Smooth muscle cell (in vitro differentiated cells): ENCODE measurements around the gene DMAC2L. TPM values are rescaled to one million over a fixed set of nuclear protein-coding genes. Genes with fewer than 3 reads are reported as not detected.

Source experiments
- DNase-seq: peaks from one replicate; lab custom pipeline; 2025; ENCODE audit not compliant: unreplicated experiment; lab: John Stamatoyannopoulos, UW
- H2AFZ ChIP-seq: fragments of 200-600 bp; sonication (generic); 2 replicates; pipeline ENCODE4 v1.6.0; 2016; ENCODE audit warnings: antibody characterized with exemption, low read depth, mild to moderate bottlenecking
- H3F3A ChIP-seq: fragments of 200-600 bp; sonication (generic); 2 replicates; pipeline ENCODE4 v1.6.0; 2017; ENCODE audit warnings: antibody characterized with exemption, low read depth
- H3K27ac ChIP-seq: fragments of 200-600 bp; sonication (generic); 2 replicates; pipeline ENCODE4 v1.5.1; 2016; ENCODE audit warnings: low read depth, mild to moderate bottlenecking
- H3K27me3 ChIP-seq: fragments of 200-600 bp; sonication (generic); 2 replicates; pipeline ENCODE4 v1.6.1; 2016; ENCODE audit warnings: low read depth, mild to moderate bottlenecking
- H3K36me3 ChIP-seq: fragments of 200-600 bp; sonication (generic); 2 replicates; pipeline ENCODE4 v1.5.1; 2016; ENCODE audit warnings: low read depth
- H3K4me1 ChIP-seq: fragments of 200-600 bp; sonication (generic); 2 replicates; pipeline ENCODE4 v1.5.1; 2016; ENCODE audit warnings: low read depth
- H3K4me2 ChIP-seq: fragments of 200-600 bp; sonication (generic); 2 replicates; pipeline ENCODE4 v1.6.0; 2016; ENCODE audit warnings: mild to moderate bottlenecking
- H3K4me3 ChIP-seq: fragments of 200-600 bp; sonication (generic); 2 replicates; pipeline ENCODE4 v1.5.1; 2016; ENCODE audit warnings: mild to moderate bottlenecking
- H3K79me2 ChIP-seq: fragments of 200-600 bp; sonication (generic); 2 replicates; pipeline ENCODE4 v1.6.0; 2016; ENCODE audit warnings: low read depth, mild to moderate bottlenecking
- H3K9ac ChIP-seq: fragments of 200-600 bp; sonication (generic); 2 replicates; pipeline ENCODE4 v1.6.0; 2016; ENCODE audit warnings: low read depth
- H3K9me3 ChIP-seq: fragments of 200-600 bp; sonication (generic); replicated peaks from 2 replicates; pipeline ENCODE4 v1.5.1; 2016; ENCODE audit warnings: low read depth
- H4K20me1 ChIP-seq: fragments of 200-600 bp; sonication (generic); 2 replicates; pipeline ENCODE4 v1.6.0; 2016; ENCODE audit warnings: low read depth
- WGBS: methylation state at CpG from one replicate; pipeline ENCODE4 v1.1.7; 2016; ENCODE audit warnings: low lambda C conversion rate; 5-methylcytosine and 5-hydroxymethylcytosine counted together
- polyA plus RNA-seq: library from polyadenylated mRNA; unstranded; fragments of >200 nt; fragmentation: Nextera tagmentation; extraction: Ambion mirVana; gene quantifications from 2 replicates; pipeline ENCODE4 v1.2.1, GENCODE V29; 2016
- total RNA-seq: library from RNA; depleted of rRNA; stranded (reverse); fragments of >200 nt; gene quantifications from 2 replicates; pipeline ENCODE4 v1.2.3, GENCODE V29; 2014
- TF ChIP-seq, protein P1 (sequence below): fragments of 200-600 bp; sonication (generic); IDR thresholded peaks from 2 replicates; pipeline ENCODE4 v1.5.1; 2017; ENCODE audit warnings: borderline replicate concordance, mild to moderate bottlenecking, antibody characterized with exemption; ENCODE audit not compliant: insufficient read depth, poor library complexity, severe bottlenecking

The DMAC2L gene
- total and polyA plus RNA-seq, 2 experiments from 2014 or later = 1.6 to 8.5 TPM

DNA sequence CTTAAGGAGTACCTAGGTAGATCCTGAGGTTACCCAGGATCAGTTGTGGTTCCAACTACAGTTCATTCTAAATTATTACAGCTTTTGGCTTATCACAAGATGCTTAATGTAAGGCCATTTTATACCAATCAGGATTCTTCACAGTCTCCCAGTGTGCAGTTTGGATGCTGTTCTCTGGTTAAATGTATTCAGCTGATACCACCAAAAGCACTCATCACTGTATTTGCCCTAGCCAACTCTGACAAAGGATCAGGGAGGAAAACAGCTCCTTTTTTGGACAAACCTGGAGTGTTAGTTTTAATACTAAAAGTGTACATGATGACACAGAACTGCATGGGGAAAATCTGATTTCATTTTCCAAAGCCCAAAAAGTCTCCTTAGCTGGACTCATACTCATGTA is 19.5 kb downstream of the DMAC2L start:
- Histone ChIP-seq H3K4me2 (no peak overlapping the region), H3K27ac (no peak overlapping the region), H4K20me1 (no peaks in the 10 kb centered on the region), H3K4me1 (peaks cover 15% of the 10 kb centered on the region), H3K79me2 (no peaks in the 10 kb centered on the region), H3F3A (peaks cover 10% of the 10 kb centered on the region), H3K9me3 (no peaks in the 10 kb centered on the region), H2AFZ (no peak overlapping the region), H3K4me3 (no peak overlapping the region), H3K27me3 (no peaks in the 10 kb centered on the region), H3K36me3 (no peaks in the 10 kb centered on the region), H3K9ac (no peak overlapping the region)
- no peak for DNase-seq
- TF ChIP-seq, protein P1, sequence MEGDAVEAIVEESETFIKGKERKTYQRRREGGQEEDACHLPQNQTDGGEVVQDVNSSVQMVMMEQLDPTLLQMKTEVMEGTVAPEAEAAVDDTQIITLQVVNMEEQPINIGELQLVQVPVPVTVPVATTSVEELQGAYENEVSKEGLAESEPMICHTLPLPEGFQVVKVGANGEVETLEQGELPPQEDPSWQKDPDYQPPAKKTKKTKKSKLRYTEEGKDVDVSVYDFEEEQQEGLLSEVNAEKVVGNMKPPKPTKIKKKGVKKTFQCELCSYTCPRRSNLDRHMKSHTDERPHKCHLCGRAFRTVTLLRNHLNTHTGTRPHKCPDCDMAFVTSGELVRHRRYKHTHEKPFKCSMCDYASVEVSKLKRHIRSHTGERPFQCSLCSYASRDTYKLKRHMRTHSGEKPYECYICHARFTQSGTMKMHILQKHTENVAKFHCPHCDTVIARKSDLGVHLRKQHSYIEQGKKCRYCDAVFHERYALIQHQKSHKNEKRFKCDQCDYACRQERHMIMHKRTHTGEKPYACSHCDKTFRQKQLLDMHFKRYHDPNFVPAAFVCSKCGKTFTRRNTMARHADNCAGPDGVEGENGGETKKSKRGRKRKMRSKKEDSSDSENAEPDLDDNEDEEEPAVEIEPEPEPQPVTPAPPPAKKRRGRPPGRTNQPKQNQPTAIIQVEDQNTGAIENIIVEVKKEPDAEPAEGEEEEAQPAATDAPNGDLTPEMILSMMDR = no peak

DNA sequence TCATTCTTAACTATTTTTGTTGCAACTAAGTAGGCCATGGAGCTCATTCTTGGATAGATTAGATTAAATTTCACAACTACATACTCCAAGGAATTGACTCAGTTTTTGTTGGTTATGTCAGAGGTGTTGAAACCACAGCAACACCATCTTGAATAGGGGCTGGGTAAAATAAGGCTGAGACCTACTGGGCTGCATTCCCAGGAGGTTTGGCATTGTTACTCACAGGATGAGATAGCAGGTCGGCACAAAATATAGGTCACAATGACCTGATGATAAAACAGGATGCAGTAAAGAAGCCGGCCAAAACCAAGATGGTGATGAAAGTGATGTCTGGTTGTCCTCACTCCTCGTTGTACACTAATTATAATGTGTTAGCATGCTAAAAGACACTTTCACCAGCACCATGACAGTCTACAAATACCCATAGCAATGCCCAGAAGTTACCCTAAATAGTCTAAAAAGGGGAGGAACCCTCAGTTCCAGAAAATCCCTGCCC is 20.9 kb downstream of the DMAC2L start:
- Histone ChIP-seq H3K4me2 (peak overlapping the region; percentile 14), H3K27me3 (no peaks in the 10 kb centered on the region), H3K9ac (no peak overlapping the region), H4K20me1 (no peaks in the 10 kb centered on the region), H3K4me1 (peaks cover 15% of the 10 kb centered on the region), H3K4me3 (no peak overlapping the region), H3K79me2 (no peaks in the 10 kb centered on the region), H3K9me3 (no peaks in the 10 kb centered on the region), H2AFZ (no peak overlapping the region), H3F3A (peaks cover 10% of the 10 kb centered on the region), H3K36me3 (no peaks in the 10 kb centered on the region), H3K27ac (peak overlapping the region; percentile 48)
- 13% methylated on average over 3 of the region's 3 CpGs for WGBS
- TF ChIP-seq, protein P1 = no peak
- no peak for DNase-seq

DNA sequence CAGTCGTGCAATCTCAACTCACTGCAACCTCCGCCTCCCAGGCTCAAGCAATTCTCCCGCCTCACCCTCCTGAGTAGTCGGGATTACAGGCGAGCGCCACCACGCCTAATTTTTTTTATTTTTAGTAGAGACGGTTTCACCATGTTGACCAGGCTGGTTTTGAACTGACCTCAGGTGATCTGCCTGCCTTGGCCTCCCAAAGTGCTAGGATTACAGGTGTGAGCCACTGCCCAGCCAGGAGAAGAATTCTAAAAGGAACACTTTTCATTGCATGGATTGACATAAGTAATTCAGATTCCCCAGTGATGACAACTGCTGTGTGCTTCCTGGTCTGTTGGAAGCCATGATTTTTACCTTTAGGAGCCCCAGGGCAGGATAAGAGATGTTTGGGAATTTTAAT is 22.1 kb downstream of the DMAC2L start:
- no peak overlapping the region for H3K9ac ChIP-seq
- H3K4me2 ChIP-seq = no peak overlapping the region
- no peaks in the 10 kb centered on the region for H3K36me3 ChIP-seq
- 92% methylated on average over 8 of the region's 8 CpGs for WGBS
- H3F3A ChIP-seq = peaks cover 10% of the 10 kb centered on the region
- no peak overlapping the region for H2AFZ ChIP-seq
- no peak for DNase-seq
- peaks cover 15% of the 10 kb centered on the region for H3K4me1 ChIP-seq
- TF ChIP-seq, protein P1 = no peak
- no peaks in the 10 kb centered on the region for H3K79me2 ChIP-seq
- no peak overlapping the region for H3K27ac ChIP-seq
- H3K9me3 ChIP-seq = no peaks in the 10 kb centered on the region
- H3K27me3 ChIP-seq = no peaks in the 10 kb centered on the region
- H4K20me1 ChIP-seq = no peaks in the 10 kb centered on the region
- no peak overlapping the region for H3K4me3 ChIP-seq

DNA sequence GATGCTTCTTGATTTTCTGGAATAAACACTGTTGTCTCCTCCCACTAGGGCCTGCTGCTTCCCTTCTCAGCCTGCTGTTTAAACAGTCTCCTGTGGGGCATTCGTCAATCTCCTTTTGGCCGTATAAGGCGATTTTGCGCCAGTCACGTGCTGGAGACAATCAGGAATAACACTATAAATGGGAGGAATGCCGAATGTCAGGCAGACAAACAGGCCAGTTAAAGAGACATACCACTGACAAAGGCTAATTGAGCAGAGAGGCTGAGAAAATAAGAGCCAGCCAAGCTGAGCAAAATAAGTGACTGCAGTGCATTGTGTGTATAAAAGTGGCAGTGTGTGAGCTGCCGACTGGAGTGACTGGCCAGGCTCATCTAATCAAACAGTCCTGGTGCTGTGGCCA is 23.3 kb downstream of the DMAC2L start:
- peak overlapping the region; percentile 64 for H3K27ac ChIP-seq
- H2AFZ ChIP-seq = no peak overlapping the region
- 16% methylated on average over 7 of the region's 7 CpGs for WGBS
- no peaks in the 10 kb centered on the region for H4K20me1 ChIP-seq
- TF ChIP-seq, protein P1 = no peak
- no peaks in the 10 kb centered on the region for H3K9me3 ChIP-seq
- DNase-seq = no peak
- H3F3A ChIP-seq = peaks cover 10% of the 10 kb centered on the region
- no peaks in the 10 kb centered on the region for H3K79me2 ChIP-seq
- H3K9ac ChIP-seq = no peak overlapping the region
- H3K36me3 ChIP-seq = no peaks in the 10 kb centered on the region
- H3K4me1 ChIP-seq = peaks cover 15% of the 10 kb centered on the region
- peak overlapping the region; percentile 19 for H3K4me2 ChIP-seq
- no peak overlapping the region for H3K4me3 ChIP-seq
- H3K27me3 ChIP-seq = no peaks in the 10 kb centered on the region
